Stimulated activated CD4-positive, alpha-beta T cell treated with anti-CD3 and anti-CD28 coated beads, Interleukin-15, amount 100 ng/mL, for 1 hour (primary cell): ENCODE measurements around the gene PANK4.
"Not testable (repeated sequence)": the region's sequence is repeated elsewhere in the genome, so short reads cannot be mapped to it uniquely, and the experiment has no call there.

Experiments used
- DNase-seq, 2 donors: peaks; one replicate each; pipeline ENCODE4 v3.0.0-alpha.2; 2020; ENCODE audit warnings: low read depth in 1 of 2, low spot score in 1 of 2

PANK4 gene

GRCh38 chr1:2463396-2463795 is 63.0 kb downstream of the PANK4 start:
- no peak for DNase-seq

GRCh38 chr1:2462819-2463218 is 63.6 kb downstream of the PANK4 start:
- no peak for DNase-seq

GRCh38 chr1:2460996-2461751 is 65.2 kb downstream of the PANK4 start:
- DNase-seq = no peak

GRCh38 chr1:2460203-2460602 is 66.2 kb downstream of the PANK4 start:
- no peak for DNase-seq

- no peak for DNase-seq
These were observed 66.6 kb downstream of the PANK4 start for GRCh38 chr1:2459757-2460156.

GRCh38 chr1:2459102-2459753 is 67.2 kb downstream of the PANK4 start:
- DNase-seq = not testable (repeated sequence)

GRCh38 chr1:2458687-2459086 is 67.7 kb downstream of the PANK4 start:
- DNase-seq = no peak
